ENCODE data around the gene IL6R.

The IL6R gene

DNA sequence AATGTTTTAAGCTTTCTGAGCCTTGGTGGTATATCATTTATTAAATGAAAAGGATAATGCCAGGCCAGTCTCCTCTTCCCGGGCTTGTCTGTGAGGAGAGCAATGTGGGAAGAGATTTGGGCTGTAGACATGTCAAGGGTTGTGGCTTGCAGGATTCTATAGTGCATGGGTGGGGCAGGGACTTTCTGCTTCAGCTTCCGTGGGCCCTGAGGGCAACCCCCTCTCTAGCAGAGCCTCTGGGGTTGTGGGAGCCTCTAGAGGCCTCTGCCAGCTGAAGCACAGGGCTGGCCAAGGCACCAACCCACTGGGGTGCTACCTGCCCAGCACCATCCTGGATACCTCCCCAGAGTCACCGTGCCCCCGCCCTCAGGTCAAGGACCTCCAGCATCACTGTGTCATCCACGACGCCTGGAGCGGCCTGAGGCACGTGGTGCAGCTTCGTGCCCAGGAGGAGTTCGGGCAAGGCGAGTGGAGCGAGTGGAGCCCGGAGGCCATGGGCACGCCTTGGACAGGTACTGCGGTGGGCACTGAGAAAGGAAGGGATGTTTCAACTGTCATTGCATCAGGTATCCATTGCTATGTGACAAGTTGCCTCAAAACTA, 30.6 kb downstream of the IL6R start:
- no peak for DNase-seq (ENCODE audit: low read depth, low spot score)
- Histone ChIP-seq H3K36me3 (ENCODE audit: insufficient read depth, low read length) (no peaks in the 10 kb centered on the region), H3K9me3 (ENCODE audit: low read depth, low read length) (no peaks in the 10 kb centered on the region)

DNA sequence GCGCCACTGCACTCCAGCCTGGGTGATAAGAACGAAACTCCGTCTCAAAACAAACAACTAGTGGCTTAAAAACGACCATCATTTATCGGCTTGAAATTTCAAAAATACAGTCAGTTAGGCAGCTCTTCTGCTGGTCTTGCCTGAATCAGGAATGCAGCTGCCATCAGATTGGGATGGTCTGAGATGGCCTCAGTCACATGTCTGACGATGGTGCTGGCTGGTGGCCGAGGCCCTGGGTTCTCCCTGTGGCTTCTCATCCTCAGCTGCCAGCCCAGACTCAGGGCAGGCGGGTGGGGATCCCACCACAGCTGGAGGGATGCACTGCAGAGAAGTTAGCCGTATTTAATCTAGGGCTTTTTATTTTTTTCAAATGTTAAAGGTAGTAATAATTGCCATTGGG, 31.3 kb downstream of the IL6R start:
- no peak for DNase-seq (ENCODE audit: low read depth, low spot score)
- H3K4me3 ChIP-seq = no peak overlapping the region
- no peak overlapping the region for H3K27ac ChIP-seq
- H3K9me3 ChIP-seq (ENCODE audit: low read depth, low read length) = no peaks in the 10 kb centered on the region
- H3K9ac ChIP-seq (ENCODE audit: insufficient read length) = no peak overlapping the region
- H3K36me3 ChIP-seq (ENCODE audit: insufficient read depth, low read length) = no peaks in the 10 kb centered on the region
- TF ChIP-seq POLR2AphosphoS5 (IDR thresholded peaks at IDR 0.05; ENCODE audit: borderline replicate concordance, low read depth, low read length) (no peak), FOXP2 (optimal IDR thresholded peaks at IDR 0.05; ENCODE audit: control extremely low read depth, extremely low read length, insufficient read depth) (no peak), EZH2 (IDR thresholded peaks at IDR 0.05) (no peak)

More for the DNA sequence above, 30.6 kb downstream of the IL6R start:
- no peak overlapping the region for H3K9ac ChIP-seq (ENCODE audit: insufficient read length)
- H3K4me3 ChIP-seq = no peak overlapping the region
- TF ChIP-seq FOXP2 (optimal IDR thresholded peaks at IDR 0.05; ENCODE audit: control extremely low read depth, extremely low read length, insufficient read depth) (no peak), EZH2 (IDR thresholded peaks at IDR 0.05) (no peak), POLR2AphosphoS5 (IDR thresholded peaks at IDR 0.05; ENCODE audit: borderline replicate concordance, low read depth, low read length) (no peak)
- H3K27ac ChIP-seq = no peak overlapping the region

DNA sequence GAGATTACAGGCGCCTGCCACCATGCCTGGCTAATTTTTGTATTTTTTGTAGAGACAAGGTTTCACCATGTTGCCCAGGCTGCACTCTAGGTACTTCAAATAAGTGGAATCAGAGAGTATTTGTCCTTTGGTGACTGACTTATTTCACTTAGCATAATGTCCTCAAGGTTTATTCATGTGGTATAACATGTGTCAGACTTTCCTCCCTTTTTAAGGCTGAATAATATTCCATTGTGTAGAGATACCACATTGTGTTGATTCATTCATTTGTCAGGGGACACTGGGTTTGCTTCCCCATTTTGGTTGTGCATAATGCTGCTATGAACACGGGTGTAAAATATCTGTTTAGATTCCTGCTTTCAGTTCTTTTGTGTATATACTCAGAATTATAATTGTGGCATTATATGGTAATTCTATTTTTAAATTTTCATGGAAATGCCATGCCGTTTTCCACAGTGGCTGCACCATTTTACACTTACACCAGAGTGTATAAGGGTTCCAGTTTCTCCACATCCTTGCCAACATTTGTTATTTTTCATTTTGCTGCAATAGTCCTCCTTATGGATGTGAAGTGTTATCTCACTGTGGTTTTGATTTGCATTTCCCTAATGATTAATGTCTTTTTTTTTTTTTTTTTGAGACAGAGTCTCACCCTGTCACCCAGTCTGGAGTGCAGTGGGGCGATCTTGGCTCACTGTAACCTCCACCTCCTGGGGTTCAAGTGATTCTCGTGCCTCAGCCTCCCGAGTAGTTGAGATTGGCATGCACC, 35.1 kb downstream of the IL6R start:
- Histone ChIP-seq H3K36me3 (ENCODE audit: insufficient read depth, low read length) (no peaks in the 10 kb centered on the region), H3K27ac (no peak overlapping the region), H3K9ac (ENCODE audit: insufficient read length) (no peak overlapping the region), H3K9me3 (ENCODE audit: low read depth, low read length) (no peaks in the 10 kb centered on the region), H3K4me3 (no peak overlapping the region)
- TF ChIP-seq POLR2AphosphoS5 (IDR thresholded peaks at IDR 0.05; ENCODE audit: borderline replicate concordance, low read depth, low read length) (no peak), EZH2 (IDR thresholded peaks at IDR 0.05) (no peak), FOXP2 (optimal IDR thresholded peaks at IDR 0.05; ENCODE audit: control extremely low read depth, extremely low read length, insufficient read depth) (no peak)
- no peak for DNase-seq (ENCODE audit: low read depth, low spot score)

DNA sequence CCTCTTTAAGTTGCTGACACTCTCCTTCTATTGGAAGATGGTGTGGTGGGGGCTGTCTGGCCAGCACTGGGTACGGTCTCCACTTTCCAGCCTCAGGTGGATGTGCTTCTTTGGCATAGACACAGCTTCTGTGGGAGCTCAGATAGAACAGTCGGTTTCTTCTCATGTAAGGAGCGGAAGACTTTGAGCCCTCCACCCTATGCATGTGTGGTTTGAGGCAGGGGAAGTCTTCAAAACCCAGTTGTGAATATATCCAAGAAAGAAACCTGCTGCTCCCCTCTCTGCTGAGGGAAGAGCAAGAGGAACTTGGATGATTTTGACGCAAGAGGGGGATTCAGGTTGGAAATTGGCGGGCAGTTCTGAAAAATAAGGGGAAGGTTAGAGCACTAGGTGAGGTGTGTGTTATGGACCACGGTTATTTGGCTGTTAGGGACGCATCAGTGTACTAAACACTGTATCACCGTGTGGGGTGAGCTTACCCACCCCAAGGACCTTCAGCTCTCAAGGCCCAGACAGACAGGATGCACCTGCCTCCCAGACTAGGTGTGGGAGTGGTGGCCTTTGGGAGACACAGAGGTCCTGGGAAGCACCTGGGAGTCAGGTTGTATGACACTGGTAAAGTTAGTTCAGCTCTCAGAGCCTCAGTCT, 36.2 kb downstream of the IL6R start:
- no peak overlapping the region for H3K27ac ChIP-seq
- H3K4me3 ChIP-seq = no peak overlapping the region
- no peaks in the 10 kb centered on the region for H3K9me3 ChIP-seq (ENCODE audit: low read depth, low read length)
- DNase-seq (ENCODE audit: low read depth, low spot score) = no peak
- TF ChIP-seq FOXP2 (optimal IDR thresholded peaks at IDR 0.05; ENCODE audit: control extremely low read depth, extremely low read length, insufficient read depth) = no peak
- no peak for TF ChIP-seq POLR2AphosphoS5 (IDR thresholded peaks at IDR 0.05; ENCODE audit: borderline replicate concordance, low read depth, low read length)
- no peak for TF ChIP-seq EZH2 (IDR thresholded peaks at IDR 0.05)
- H3K36me3 ChIP-seq (ENCODE audit: insufficient read depth, low read length) = no peaks in the 10 kb centered on the region
- no peak overlapping the region for H3K9ac ChIP-seq (ENCODE audit: insufficient read length)

DNA sequence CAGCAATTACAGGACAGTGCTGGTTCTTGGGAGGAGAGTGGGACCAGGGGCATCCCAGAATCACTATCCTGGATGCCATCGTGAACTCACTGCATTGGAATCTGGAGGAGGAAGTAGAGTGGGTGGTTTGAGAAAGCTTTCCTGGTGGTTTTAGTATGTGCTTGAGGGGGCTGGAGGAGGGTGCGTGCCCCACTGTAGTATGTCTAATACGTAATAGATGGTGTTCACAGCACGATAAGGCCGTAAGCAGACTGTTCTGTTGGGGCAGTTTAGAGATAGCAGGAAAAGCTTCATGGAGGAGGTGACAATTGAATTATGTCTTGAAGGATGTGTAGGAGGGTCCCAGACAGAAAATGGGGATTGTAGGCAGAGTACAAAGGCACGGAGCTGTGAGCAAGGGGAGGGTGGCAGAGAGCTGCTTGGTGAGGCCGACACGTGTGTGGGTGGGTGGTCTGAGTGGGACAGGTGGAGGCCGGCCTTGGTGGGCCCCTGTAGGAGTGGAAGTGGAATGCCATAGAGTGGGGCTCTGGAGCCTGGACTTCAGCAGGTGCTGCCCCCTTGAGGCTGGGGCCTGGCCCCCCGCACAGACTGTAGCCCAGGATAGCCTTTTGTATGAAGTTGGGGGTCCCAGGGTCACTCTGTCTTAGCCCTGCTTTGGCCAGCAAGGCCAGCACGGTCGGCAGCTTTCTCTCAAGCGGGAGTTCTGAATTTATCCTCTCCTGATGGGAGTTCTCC, 37.0 kb downstream of the IL6R start:
- TF ChIP-seq EZH2 (IDR thresholded peaks at IDR 0.05) (no peak), FOXP2 (optimal IDR thresholded peaks at IDR 0.05; ENCODE audit: control extremely low read depth, extremely low read length, insufficient read depth) (no peak), POLR2AphosphoS5 (IDR thresholded peaks at IDR 0.05; ENCODE audit: borderline replicate concordance, low read depth, low read length) (no peak)
- DNase-seq (ENCODE audit: low read depth, low spot score) = no peak
- H3K36me3 ChIP-seq (ENCODE audit: insufficient read depth, low read length) = no peaks in the 10 kb centered on the region
- H3K9me3 ChIP-seq (ENCODE audit: low read depth, low read length) = no peaks in the 10 kb centered on the region
- H3K9ac ChIP-seq (ENCODE audit: insufficient read length) = no peak overlapping the region
- no peak overlapping the region for H3K27ac ChIP-seq
- H3K4me3 ChIP-seq = no peak overlapping the region

DNA sequence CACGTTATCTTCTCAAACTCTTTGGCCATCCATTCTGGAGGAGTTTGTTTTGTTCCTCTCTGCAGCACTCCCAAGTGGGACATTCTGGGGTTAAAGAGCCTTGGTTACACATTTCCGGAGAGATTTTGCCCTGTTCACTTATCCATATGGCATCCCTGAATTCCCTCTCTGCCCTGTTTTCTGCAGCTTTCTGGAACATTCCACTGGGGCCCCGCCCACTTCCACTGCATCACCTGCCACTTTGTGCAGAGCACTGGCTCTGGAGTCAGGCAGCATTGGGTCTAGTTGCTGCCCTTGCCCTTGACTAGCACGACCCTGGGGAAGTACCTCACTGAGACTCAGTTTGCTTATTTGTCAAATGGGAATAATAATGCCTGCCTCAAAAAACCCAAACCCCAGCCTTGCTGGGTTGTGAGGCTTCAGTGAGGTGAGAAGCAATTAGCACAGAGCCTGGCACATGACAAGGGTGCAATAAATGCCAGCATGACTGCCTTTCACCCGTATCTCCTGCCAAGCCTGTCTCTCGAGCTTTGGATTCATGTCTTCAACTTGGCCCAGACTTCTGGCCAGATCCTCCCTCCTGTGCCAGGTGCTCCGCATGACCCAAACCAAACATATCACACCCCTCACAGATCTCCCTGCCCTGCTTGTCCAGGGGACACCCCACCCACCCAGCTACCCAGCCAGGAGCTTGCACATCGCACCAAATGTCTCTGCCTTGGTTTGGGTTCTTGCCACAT, 38.3 kb downstream of the IL6R start:
- H3K9me3 ChIP-seq (ENCODE audit: low read depth, low read length) = no peaks in the 10 kb centered on the region
- no peak overlapping the region for H3K4me3 ChIP-seq
- no peak for DNase-seq (ENCODE audit: low read depth, low spot score)
- no peak overlapping the region for H3K9ac ChIP-seq (ENCODE audit: insufficient read length)
- TF ChIP-seq EZH2 (IDR thresholded peaks at IDR 0.05) (no peak), POLR2AphosphoS5 (IDR thresholded peaks at IDR 0.05; ENCODE audit: borderline replicate concordance, low read depth, low read length) (no peak), FOXP2 (optimal IDR thresholded peaks at IDR 0.05; ENCODE audit: control extremely low read depth, extremely low read length, insufficient read depth) (no peak)
- H3K36me3 ChIP-seq (ENCODE audit: insufficient read depth, low read length) = no peaks in the 10 kb centered on the region
- no peak overlapping the region for H3K27ac ChIP-seq

DNA sequence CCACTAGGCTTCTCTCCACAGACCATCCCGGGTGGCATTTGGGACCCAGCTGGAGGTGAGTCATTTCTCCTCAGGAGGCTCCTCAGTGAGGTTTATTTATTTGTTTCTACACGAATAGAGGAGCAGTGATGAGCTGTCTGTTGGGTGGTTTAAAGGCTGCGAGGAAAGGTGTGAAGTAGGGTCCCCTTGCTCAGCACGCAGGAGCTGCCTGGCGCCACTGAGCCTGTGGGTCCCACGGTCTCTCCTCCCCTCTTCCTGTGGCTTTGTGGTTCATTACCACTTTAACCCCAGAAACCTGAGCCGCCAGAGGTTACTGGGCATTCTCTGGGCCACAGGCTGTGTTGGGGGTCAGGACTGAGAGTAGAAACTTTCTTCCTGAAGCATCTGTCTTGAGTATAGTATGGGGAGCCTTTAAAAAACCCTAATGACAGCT, 39.9 kb downstream of the IL6R start:
- Histone ChIP-seq H3K9me3 (ENCODE audit: low read depth, low read length) (no peaks in the 10 kb centered on the region), H3K27ac (no peak overlapping the region), H3K9ac (ENCODE audit: insufficient read length) (no peak overlapping the region), H3K36me3 (ENCODE audit: insufficient read depth, low read length) (no peaks in the 10 kb centered on the region), H3K4me3 (no peak overlapping the region)
- no peak for DNase-seq (ENCODE audit: low read depth, low spot score)
- TF ChIP-seq EZH2 (IDR thresholded peaks at IDR 0.05) (no peak), FOXP2 (optimal IDR thresholded peaks at IDR 0.05; ENCODE audit: control extremely low read depth, extremely low read length, insufficient read depth) (no peak), POLR2AphosphoS5 (IDR thresholded peaks at IDR 0.05; ENCODE audit: borderline replicate concordance, low read depth, low read length) (no peak)

Measured in SK-N-MC (cell line).